ENCODE data around the gene LARP4.
"Not testable (repeated sequence)": the region's sequence is repeated elsewhere in the genome, so short reads cannot be mapped to it uniquely, and the experiment has no call there.

Gene LARP4

DNA sequence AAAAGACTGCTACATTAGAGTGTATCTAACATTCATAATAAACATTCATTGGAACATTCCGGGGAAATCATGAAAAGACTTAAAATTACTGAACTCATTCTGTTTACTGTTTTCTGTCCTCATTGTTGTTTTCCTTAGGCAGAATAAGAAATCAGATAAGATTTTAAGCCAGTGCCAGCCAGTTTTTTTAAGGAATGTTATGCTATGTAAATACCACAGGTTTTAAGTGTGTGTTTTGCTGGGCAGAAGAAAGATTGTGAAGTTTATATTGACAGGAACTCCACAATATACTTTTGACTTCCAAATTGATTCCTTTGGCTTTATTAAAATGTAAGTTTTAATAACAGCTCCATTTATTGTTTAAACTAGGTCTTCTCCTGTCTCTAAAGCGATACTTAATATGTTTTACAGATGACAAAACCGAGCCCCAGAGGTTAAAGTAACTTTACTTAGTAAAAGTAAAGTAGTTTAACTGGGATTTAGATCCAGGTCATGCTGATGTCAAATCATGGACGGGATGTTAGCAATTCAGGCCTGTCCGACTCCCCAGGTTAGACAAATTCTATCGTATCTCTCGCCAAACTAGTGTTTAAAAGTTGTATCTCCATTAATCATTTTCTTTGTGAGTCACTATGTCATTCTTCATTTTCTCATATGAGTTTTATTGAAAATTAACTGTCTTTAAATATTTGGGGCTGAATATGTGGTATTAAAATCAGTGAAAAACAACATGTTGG lies 1.7 kb downstream of the LARP4 start:
- DNase-seq: no peak

DNA sequence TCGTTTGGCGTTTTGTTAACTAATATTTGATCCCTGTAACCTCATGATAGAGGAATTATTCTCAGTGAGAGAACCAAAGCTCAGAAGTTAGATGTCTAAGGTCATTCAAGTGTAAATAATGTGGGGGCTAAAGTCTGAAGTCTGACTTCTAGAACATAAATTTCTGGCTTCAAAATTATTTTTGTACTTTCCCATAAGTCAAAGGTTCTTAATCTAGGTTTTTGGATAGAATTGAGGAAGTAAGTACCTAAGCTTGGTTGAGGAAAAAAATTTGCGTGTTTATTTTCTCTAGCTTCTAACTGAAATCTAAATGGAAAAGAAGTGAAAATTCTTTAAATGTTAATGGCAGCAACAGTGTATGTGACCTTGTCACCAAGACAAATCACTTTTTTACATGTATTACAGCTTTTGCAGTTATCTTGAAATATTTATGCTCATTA lies 2.3 kb downstream of the LARP4 start:
- DNase-seq: no peak

- no peak for DNase-seq
These were observed 3.6 kb downstream of the LARP4 start for GRCh38 chr12:50404307-50404706.

DNA sequence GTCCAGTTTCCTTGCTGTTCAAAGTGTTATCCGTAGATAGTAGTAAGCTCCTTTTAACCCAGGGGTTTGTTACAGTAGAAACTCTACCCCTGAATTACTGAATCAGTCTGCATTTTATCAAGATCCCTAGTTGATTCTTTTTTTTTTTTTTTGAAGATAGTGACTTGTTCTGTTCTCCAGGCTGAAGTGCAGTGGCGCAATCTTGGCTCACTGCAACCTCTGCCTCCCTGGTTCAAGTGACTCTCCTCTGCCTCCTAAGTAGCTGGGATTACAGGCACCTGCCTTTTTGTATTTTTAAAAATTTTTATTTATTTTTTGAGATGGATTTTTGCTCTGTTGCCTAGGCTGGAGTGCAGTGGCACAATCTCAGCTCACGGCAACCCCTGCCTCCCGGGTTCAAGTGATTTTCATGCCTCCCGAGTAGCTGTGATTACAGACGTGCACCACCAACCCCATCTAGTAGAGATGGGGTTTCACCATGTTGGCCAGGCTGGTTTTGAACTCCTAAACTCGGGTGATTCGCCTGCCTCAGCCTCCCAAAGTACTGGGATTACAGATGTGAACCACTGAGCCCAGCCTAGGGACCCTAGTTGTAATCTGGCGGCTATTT lies 10.5 kb downstream of the LARP4 start:
- no peak for DNase-seq

DNA sequence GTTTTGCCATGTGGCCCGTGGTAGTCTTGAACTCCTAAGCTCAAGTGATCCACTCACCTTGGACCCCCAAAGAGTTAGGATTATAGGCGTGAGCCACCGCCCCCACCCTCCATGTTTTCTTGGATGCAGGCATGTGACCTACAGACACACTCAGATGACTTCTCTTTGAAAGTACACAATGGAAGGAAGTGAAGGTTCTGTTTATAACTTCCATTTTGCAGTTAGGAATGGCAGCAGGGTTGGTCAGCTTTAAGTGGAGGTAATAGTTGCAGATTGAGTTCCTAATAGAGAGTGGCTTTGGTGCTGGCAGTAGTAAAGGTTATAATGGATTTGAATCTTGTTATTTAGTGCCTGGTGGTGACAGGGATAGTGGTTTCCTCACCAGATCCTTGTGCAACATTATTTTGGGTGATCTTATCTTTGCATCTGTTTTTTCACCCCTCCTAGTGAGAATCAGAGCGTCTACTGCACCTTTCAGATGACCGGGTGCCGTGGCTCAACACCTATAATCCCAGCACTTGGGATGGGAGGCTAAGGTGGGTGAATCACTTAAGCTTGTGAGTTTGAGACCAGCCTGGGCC lies 15.3 kb downstream of the LARP4 start:
- DNase-seq: no peak

GRCh38 chr12:50419112-50419909 lies 18.6 kb downstream of the LARP4 start:
- DNase-seq: no peak

- not testable (repeated sequence) for DNase-seq
These were observed 22.2 kb downstream of the LARP4 start for GRCh38 chr12:50422855-50423254.

GRCh38 chr12:50423342-50423741 lies 22.7 kb downstream of the LARP4 start:
- not testable (repeated sequence) for DNase-seq

DNA sequence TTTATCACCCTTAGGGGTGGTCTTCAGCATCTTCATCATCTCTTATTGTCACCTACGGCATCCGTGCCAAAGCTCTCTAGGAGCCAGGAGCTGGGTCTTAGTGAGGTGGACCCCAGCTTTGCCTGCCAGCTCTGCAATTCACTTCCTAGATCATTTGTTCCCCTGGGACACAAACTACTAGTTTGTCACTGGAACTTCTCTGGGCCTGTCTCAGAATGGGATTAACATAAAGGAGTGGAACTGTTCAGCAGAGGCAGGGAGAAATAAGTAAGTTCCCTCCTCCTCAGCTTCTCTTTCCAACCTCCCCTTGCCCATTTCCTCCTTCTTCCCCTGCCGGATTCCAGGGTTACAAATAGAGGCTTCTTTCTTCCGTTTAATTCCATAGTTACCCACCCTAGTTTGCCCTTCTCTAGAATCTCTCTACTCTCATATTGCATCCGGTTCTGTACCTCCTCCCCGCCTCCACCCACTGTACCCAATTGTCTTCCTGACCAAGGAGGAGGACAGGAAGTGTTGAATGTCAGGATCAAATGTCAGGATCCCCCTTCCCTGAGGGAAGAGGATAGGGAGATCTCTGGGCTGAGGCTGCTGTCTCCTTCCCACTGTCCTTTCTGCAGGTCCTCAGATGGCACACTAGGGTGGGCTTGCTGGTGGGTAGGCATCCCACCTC lies 25.0 kb downstream of the LARP4 start:
- DNase-seq: no peak

GRCh38 chr12:50431656-50432055 lies 31.0 kb downstream of the LARP4 start:
- DNase-seq: not testable (repeated sequence)

DNA sequence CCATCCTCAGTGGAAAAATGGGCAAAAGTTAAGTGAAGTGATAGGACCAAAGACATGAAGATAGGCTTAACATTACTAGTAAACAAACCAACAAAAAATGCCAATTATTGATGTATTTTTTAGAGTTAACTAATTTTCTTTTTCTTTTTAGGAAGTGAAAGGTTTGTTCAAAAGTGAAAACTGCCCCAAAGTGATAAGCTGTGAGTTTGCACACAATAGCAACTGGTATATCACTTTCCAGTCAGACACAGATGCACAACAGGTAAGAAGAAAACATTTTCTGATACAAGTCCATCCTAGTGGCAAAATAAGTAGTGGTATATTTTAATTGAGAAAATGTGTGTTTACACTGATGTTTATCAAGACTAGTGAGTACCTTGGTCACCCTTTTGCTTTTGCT lies 39.6 kb downstream of the LARP4 start:
- no peak for DNase-seq

DNA sequence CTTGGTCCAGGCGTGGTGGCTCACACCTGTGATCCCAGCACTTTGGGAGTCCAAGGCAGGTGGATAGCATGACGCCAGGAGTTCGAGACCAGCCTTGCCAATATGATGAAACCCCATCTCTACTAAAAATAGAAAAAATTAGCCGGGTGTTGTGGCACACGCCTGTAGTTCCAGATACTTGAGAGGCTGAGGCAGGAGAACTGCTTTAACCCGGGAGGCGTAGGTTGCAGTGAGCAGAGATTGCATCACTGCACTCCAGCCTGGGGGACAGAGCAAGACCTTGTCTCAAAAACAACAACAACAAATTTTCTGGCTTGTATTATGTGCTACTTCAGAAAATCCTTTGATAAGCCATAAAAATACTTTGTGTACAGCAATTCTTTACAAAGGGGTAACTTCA lies 41.1 kb downstream of the LARP4 start:
- no peak for DNase-seq

DNA sequence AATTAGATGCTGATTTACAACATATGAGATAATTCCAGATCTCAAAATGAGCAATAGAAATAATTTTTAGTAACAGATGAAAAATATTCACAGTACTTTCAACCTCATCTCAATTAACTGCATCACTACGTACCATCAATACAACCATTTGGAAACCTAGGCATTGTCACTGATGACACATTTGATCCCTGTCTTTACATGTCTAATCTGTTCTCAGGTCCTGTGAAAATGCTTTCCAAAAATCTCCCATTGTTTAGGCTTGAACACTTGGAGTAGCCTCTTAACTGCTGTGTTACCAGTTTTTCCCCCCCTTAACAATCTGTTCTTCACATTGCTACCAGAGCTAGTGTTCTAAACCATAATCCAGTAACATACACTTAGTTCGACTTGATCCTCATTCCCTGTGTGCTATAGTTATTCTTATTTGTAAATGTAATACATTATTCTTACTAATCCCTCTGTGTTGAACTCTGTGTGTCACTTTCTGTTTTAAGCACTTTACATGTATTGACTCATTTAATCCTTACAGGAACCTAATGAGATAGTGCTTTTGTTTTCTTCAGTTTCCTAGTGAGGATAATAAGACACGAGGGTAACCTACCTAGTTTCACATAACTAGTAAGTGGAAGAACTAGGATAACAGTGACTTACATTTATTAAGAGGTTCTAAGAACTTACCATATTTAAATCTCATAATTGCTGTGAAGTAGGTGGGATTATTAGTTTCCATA lies 41.7 kb downstream of the LARP4 start:
- no peak for DNase-seq

DNA sequence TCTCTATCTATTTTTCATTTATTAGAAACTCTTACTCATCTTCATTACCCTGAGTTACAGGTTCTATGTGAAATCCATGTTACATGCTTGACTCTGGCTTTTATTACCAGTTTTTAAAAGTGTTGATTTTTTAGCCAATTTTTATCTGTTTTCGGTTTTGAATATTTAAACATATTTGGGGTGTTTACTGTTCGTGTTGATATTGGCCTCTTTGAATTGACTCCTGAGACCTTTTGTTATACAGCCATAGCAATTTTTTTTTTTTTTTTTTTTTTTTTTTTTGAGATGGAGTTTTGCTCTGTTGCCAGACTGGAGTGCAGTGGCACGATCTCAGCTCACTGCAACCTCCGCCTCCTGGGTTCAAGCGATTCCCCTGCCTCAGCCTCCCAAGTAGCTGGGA lies 49.0 kb downstream of the LARP4 start:
- DNase-seq: not testable (repeated sequence)

DNA sequence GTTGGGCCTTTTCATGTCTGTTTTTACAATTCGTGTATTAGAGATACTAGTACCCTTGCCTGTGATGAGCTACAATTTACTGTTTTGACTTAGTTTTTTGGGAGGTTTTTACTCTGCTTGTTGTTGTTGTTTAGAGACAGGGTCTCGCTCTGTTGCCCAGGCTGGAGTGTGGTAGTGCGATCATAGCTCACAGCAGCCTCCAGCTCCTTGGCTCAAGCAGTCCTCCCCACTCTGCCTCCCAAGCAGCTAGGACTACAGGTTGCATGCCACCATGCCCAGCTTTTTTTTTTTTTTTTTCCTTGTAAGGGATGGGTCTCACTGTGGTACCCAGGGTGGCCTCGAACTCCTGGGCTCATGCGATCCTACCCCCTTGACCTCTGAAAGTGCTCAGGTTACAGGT lies 52.1 kb downstream of the LARP4 start:
- no peak for DNase-seq

DNA sequence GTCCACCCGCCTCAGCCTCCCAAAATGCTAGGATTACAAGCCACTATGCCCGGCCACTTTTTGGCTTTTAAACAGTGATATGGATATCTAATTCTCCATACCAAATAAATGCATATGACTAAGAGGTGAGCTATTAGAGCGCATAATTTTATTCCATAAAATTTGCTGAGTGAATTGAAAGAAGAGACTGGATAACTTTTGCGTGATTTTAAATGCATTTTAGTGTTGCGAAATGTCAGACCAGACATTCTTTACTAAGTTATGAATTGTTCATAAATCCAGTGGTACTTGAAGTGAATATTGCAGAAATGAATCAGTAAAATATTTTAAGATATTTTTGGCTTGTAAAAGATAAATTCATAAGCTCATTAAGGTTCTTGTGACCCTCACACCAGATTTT lies 53.2 kb downstream of the LARP4 start:
- DNase-seq: no peak

- no peak for DNase-seq
These were observed 57.9 kb downstream of the LARP4 start for GRCh38 chr12:50458606-50459005.

DNA sequence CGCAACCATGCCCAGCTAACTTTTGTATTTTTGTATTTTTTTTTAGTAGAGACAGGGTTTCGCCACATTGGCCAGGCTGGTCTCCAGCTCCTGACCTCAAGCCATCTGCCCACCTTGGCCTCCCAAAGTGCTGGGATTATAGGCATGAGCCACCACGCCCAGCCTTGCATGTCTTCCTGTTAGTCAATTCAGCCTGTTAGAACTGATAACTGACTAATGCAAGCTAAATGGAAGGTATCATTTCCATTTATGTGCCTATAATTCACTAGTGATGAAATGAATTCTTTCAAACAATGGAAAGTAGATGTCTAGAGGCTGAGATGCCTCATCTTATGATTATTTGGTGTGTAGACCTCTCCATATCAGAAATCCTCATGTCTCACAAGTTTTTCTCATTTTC lies 66.8 kb downstream of the LARP4 start:
- no peak for DNase-seq

DNA sequence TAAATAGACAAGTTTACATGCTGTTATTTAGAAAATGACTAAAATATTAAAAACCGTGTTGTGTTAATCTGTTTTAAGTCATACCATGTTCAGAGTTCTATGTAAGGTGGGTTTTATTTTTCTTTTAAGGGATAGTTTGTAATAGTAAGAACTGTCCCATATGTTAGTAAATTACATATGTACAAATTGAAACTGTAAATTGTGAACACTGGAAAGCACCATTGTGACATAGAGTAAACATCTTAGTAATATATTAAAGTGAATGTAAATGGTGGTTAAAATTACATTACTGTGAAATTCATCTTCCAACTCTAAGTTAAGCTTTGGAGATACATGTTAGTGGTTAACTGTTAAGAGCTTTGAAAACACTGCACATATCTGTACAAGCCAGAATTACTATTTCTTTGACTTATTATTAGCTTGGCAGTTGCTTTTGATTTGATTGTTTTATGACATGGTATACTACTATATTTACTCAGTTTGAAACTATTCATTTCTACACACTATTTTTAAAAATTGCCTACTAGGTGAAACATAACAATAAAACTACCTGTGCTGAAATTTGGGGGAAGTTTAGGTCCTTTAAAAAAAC lies 76.7 kb downstream of the LARP4 start:
- no peak for DNase-seq

DNA sequence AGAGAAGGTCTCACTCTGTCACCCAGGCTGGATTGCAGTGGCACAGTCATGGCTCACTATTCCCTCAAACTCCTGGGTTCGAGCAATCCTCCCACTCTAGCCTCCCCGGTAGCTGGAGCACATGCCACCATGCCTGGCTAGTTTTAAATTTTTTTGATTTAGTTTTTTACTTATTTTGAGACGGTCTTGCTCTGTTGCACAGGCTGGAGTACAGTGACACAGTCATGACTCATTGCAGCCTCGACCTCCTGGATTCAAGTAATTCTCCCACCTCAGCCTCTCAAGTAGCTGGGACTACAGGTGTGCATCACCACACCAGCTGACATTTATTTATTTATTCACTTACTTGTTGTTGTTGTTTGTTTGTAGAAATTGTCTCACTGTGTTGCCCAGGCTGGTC lies 81.9 kb downstream of the LARP4 start:
- DNase-seq: no peak

GRCh38 chr12:50483488-50483887 lies 82.8 kb downstream of the LARP4 start:
- DNase-seq: no peak

GRCh38 chr12:50488801-50489200 lies 88.1 kb downstream of the LARP4 start:
- no peak for DNase-seq
